Brain microvascular endothelial cell (primary cell): Measurements from ENCODE around the gene IL2RA.

ENCODE experiments used
- DNase-seq: peaks from one replicate; pipeline ENCODE4 v3.0.0-alpha.2; 2020
- H3K27ac ChIP-seq: fragments of 250-450 bp; sonication (Bioruptor Pico); 2 replicates; pipeline ENCODE4 v1.5.1; 2020; ENCODE audit warnings: mild to moderate bottlenecking, moderate library complexity
- H3K27me3 ChIP-seq: fragments of 250-450 bp; sonication (Bioruptor Pico); replicated peaks from 2 replicates; pipeline ENCODE4 v1.5.1; 2020; ENCODE audit warnings: mild to moderate bottlenecking
- H3K36me3 ChIP-seq: fragments of 250-450 bp; sonication (Bioruptor Pico); replicated peaks from 2 replicates; pipeline ENCODE4 v1.5.1; 2020; ENCODE audit warnings: mild to moderate bottlenecking
- H3K4me3 ChIP-seq: 2 replicates; pipeline ENCODE4 v1.5.1; 2011; ENCODE audit warnings: low read depth, mild to moderate bottlenecking, control low read depth, low read length, moderate library complexity
- in situ Hi-C: cut with HindIII; loops from 2 replicates; pipeline ENCODE4 v1.10.0; 2017; ENCODE audit warnings: low sequenced_read_pairs, low pct_ligation_motif_present
- TF ChIP-seq, protein P1 (sequence below): IDR thresholded peaks from 2 replicates; pipeline ENCODE4 v1.5.1; 2011; ENCODE audit warnings: low read depth, mild to moderate bottlenecking, moderate library complexity, low read length, control low read depth, inconsistent platforms; ENCODE audit errors: missing control alignments

The IL2RA gene

DNA sequence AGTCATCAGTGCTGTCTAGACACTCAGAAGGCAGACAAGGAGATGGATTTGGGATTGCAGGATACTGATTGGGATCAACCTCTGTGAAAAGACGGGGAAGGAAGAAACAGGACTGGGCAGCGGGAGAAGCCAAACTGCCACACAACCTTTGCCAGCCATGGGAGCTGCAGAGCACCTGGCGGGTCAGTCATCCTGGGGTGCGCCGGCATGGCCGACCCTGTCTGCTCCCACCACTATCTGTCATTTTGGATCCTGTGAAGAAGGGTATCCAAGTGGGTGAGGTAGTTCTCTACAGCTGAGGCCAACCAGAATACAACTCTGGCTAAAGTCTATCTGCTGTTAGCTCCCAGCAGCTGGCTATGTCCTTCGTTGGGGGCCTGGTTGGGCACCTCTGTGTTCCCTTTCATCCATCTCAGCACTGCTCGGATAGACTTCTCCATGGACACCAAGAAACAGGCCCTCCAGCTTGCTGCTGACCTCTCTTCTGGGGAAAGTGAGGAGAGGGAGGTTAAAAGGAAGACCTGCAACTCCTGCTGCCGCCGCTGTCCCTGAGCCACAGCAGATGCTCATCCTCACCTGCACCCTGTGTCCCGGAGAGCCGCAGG is 15.0 kb upstream of the IL2RA start:
- Histone ChIP-seq H3K27ac (no peak overlapping the region), H3K4me3 (no peak overlapping the region), H3K27me3 (no peaks in the 10 kb centered on the region), H3K36me3 (no peaks in the 10 kb centered on the region)
- DNase-seq = no peak
- in situ Hi-C loops = no loop called here
- TF ChIP-seq, protein P1, sequence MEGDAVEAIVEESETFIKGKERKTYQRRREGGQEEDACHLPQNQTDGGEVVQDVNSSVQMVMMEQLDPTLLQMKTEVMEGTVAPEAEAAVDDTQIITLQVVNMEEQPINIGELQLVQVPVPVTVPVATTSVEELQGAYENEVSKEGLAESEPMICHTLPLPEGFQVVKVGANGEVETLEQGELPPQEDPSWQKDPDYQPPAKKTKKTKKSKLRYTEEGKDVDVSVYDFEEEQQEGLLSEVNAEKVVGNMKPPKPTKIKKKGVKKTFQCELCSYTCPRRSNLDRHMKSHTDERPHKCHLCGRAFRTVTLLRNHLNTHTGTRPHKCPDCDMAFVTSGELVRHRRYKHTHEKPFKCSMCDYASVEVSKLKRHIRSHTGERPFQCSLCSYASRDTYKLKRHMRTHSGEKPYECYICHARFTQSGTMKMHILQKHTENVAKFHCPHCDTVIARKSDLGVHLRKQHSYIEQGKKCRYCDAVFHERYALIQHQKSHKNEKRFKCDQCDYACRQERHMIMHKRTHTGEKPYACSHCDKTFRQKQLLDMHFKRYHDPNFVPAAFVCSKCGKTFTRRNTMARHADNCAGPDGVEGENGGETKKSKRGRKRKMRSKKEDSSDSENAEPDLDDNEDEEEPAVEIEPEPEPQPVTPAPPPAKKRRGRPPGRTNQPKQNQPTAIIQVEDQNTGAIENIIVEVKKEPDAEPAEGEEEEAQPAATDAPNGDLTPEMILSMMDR = no peak

DNA sequence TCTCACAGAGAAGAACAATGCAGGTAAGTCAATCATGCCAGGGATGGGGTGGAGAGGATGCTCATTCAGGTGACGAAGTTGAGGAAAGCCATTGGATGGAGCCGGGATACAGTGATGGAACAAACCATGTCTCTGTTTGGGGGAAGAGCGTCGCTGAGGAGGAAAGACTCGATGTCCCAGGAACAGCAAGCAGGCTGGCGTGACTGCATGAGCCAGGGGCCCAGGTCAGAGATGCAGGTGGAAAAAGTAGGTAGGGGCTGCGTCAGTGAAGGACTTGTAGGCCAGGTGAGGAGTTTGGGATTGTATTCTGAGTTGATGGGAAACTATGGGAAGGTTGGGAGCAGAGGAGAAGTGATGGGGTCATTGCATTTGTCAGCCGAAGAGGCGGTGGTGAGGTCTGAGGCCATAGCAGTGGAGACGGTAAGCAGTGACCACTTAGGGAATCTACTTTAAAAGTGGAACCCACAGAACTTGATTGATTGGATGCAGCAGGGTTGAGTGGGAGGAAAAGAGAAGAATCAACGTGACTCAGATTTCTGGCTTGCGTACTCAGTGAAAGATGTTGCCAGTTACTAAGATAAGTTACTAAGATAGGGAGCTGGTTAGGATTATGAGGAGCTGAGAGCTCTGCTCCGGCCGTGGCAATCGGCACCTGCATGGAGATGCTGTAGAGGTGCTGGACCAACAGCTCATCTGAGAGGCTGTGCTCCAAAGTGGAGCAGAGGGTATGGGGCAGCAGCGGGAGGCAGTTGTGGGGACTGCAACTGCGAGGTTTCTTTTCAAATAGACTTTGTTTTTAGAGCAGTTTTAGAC is 12.5 kb upstream of the IL2RA start:
- Histone ChIP-seq H3K27me3 (no peaks in the 10 kb centered on the region), H3K27ac (no peak overlapping the region), H3K4me3 (no peak overlapping the region), H3K36me3 (no peaks in the 10 kb centered on the region)
- DNase-seq = peak; percentile 24
- in situ Hi-C loops = no loop called here
- TF ChIP-seq, protein P1 = no peak

DNA sequence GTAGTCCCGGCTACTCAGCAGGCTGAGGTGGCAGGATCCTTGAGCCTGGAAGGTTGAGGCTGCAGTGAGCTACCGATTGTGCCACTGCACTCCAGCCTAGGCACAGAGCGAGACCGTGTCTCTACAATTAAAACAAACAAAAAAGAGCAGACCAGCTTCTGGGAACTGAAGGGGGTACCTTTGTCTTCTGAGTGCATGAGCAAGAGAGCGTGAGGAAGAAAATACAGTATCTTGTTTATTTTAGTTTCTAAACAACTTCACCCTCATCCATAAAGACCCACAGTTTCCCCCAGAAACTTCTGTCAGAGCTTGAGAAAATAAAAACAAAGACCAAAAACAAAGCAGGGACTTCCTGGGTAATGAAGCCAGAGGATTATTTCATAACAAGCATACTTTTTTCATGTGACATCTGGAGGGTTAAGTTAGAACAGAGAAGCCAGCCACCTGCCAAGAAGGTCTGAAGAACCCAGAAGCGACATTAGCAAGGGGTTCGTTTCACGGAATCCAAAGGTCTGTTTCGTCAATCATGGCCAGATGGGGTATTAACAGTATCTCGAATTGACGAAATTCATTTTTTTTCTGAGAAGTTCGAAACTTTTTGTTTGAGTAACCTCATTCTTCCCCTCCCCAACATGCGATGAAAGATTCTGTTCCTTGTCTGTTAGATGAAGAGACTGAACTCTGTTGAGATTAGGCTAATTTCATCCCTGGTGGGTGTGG is 10.2 kb upstream of the IL2RA start:
- H3K27ac ChIP-seq = no peak overlapping the region
- no peak for DNase-seq
- in situ Hi-C loops = no loop called here

DNA sequence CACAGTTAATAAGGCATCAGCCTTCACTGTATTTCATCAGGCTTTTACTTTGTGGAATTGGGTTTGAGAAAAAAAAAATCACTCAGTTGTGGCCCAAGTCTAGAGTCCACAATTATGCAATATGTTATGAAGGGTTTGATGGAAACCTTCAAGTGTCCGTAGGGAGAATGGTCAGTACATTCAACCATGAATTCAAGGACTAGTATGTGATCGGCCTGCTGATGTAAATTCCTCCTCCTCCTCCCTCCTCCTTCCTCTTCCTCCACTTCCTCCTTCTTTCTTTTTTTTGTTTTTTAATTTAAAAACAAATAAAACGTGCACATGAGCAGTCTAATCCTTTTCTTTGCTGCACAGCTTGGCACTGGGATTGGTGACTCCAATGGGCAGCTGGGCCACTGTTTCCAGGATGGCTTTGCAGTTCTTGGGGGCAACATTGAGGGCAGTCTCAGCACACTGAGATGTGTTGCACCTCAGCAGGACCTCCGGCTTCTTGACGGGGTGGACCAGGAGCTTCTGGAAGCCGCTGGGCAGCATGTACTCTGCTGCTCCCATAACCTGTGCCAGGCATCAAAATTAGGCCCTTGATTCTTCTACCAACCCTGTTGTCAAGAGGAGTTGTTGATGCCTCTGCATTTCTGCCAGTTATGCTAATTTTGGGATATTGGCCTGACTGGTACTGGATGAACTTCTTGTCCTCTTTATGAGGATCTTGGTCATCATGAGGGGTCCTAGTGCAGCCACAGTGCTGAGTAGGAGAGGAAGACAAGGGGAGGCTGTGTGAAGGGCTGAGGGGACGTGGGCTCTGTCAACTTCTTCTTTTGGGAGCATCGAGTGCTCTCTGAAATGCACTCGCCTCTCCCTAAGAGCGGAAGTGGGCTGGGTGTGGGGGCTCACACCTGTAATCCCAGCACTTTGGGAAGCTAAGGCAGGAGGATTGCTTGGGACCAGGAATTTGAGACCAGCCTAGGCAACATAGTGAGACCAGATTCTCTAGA is 9.3 kb upstream of the IL2RA start:
- no peaks in the 10 kb centered on the region for H3K36me3 ChIP-seq
- no peak overlapping the region for H3K4me3 ChIP-seq
- no peak overlapping the region for H3K27ac ChIP-seq
- no peak for DNase-seq
- no peaks in the 10 kb centered on the region for H3K27me3 ChIP-seq
- TF ChIP-seq, protein P1 = no peak
- in situ Hi-C loops = no loop called here

More for the DNA sequence above, 10.2 kb upstream of the IL2RA start:
- Histone ChIP-seq H3K36me3 (no peaks in the 10 kb centered on the region), H3K4me3 (no peak overlapping the region), H3K27me3 (no peaks in the 10 kb centered on the region)
- TF ChIP-seq, protein P1 = no peak

DNA sequence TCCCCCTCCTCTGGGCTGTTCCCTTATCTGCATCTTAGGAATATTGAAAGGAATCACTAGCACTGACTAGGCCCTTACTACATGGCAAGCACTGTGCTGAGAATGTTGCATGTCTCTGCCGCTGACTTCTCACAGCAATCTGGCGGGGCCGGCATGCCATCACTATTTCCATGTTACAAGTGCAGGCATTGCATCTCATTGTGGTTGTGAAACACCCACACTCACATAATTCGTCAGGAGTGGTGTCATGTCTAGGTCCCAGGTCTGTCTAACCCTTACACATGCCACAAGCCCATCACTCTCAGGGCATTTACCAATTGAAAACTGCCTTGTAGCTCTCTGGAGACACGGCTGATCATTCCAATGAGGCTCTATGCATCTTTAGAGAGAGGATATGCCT is 8.5 kb upstream of the IL2RA start:
- no peaks in the 10 kb centered on the region for H3K27me3 ChIP-seq
- no peak overlapping the region for H3K4me3 ChIP-seq
- H3K27ac ChIP-seq = no peak overlapping the region
- no peaks in the 10 kb centered on the region for H3K36me3 ChIP-seq
- in situ Hi-C loops = no loop called here
- DNase-seq = no peak
- TF ChIP-seq, protein P1 = no peak
